Measurements from ENCODE around the gene CTNNA3.
A peak's percentile ranks its signal among the peaks of the same experiment; 100 is the strongest.

CTNNA3 gene

GRCh38 chr10:66189271-66189670 lies 1506.7 kb downstream of the CTNNA3 start:
- DNase-seq = no peak

GRCh38 chr10:66187053-66187733 lies 1508.8 kb downstream of the CTNNA3 start:
- DNase-seq = no peak

GRCh38 chr10:66183028-66183427 lies 1513.0 kb downstream of the CTNNA3 start:
- no peak for DNase-seq

GRCh38 chr10:66180581-66181318 lies 1515.2 kb downstream of the CTNNA3 start:
- peak; percentile 29 for DNase-seq

GRCh38 chr10:66180021-66180420 lies 1516.0 kb downstream of the CTNNA3 start:
- DNase-seq = no peak

- DNase-seq = no peak
These were observed 1519.2 kb downstream of the CTNNA3 start for GRCh38 chr10:66176772-66177171.

- DNase-seq = no peak
These were observed 1528.2 kb downstream of the CTNNA3 start for GRCh38 chr10:66167816-66168215.

- DNase-seq = no peak
These were observed 1533.3 kb downstream of the CTNNA3 start for GRCh38 chr10:66162560-66163143.

- no peak for DNase-seq
These were observed 1544.6 kb downstream of the CTNNA3 start for GRCh38 chr10:66151346-66151745.

- no peak for DNase-seq
These were observed 1547.7 kb downstream of the CTNNA3 start for GRCh38 chr10:66148312-66148711.

GRCh38 chr10:66144016-66144415 lies 1552.0 kb downstream of the CTNNA3 start:
- DNase-seq = no peak

- DNase-seq = no peak
These were observed 1593.2 kb downstream of the CTNNA3 start for GRCh38 chr10:66102756-66103155.

- no peak for DNase-seq
These were observed 1597.2 kb downstream of the CTNNA3 start for GRCh38 chr10:66098595-66099480.

- DNase-seq = no peak
These were observed 1600.4 kb downstream of the CTNNA3 start for GRCh38 chr10:66095610-66096009.

GRCh38 chr10:66085906-66086305 lies 1610.1 kb downstream of the CTNNA3 start:
- no peak for DNase-seq

- no peak for DNase-seq
These were observed 1624.1 kb downstream of the CTNNA3 start for GRCh38 chr10:66071907-66072306.

- DNase-seq = no peak
These were observed 1637.4 kb downstream of the CTNNA3 start for GRCh38 chr10:66058594-66058993.

GRCh38 chr10:66049335-66049734 lies 1646.7 kb downstream of the CTNNA3 start:
- no peak for DNase-seq

- DNase-seq = no peak
These were observed 1650.1 kb downstream of the CTNNA3 start for GRCh38 chr10:66045859-66046258.

- no peak for DNase-seq
These were observed 1654.2 kb downstream of the CTNNA3 start for GRCh38 chr10:66041771-66042170.

GRCh38 chr10:66038623-66039022 lies 1657.4 kb downstream of the CTNNA3 start:
- no peak for DNase-seq

- no peak for DNase-seq
These were observed 1669.7 kb downstream of the CTNNA3 start for GRCh38 chr10:66026321-66026720.

GRCh38 chr10:66025186-66025585 lies 1670.8 kb downstream of the CTNNA3 start:
- no peak for DNase-seq
